HepG2 (cell line): ENCODE data around the gene ZNF821. TPM values are rescaled to one million over a fixed set of nuclear protein-coding genes. Genes with fewer than 3 reads are reported as not detected.
A peak's percentile ranks its signal among the peaks of the same experiment; 100 is the strongest.

ENCODE experiments used
- KLF9 ChIP-seq: IDR thresholded peaks from 2 replicates; pipeline ENCODE4 v1.6.1; 2016; ENCODE audit warnings: low read depth
- MBD4 ChIP-seq: IDR thresholded peaks from 2 replicates; pipeline ENCODE4 v1.6.1; 2012; ENCODE audit warnings: low read length, inconsistent platforms, borderline replicate concordance
- MTA1 ChIP-seq: sonication (generic); formaldehyde crosslinking; IDR thresholded peaks from 2 replicates; pipeline ENCODE4 v1.4.0; 2020; ENCODE audit warnings: missing genetic modification reagents, mild to moderate bottlenecking, borderline replicate concordance
- NFKB2 ChIP-seq: sonication (generic); formaldehyde crosslinking; IDR thresholded peaks from 2 replicates; pipeline ENCODE4 v1.4.0; 2020; ENCODE audit warnings: missing genetic modification reagents, borderline replicate concordance
- SP4 ChIP-seq: sonication (generic); formaldehyde crosslinking; IDR thresholded peaks from 2 replicates; pipeline ENCODE4 v1.8.1; 2023; ENCODE audit warnings: mild to moderate bottlenecking, missing genetic modification reagents
- TBX2 ChIP-seq: sonication (generic); formaldehyde crosslinking; IDR thresholded peaks from 2 replicates; pipeline ENCODE4 v1.5.0; 2020; ENCODE audit warnings: missing genetic modification reagents, mild to moderate bottlenecking, borderline replicate concordance
- ZBTB2 ChIP-seq: sonication (generic); formaldehyde crosslinking; IDR thresholded peaks from 2 replicates; pipeline ENCODE4 v1.8.0; 2022; ENCODE audit warnings: low read depth, missing genetic modification reagents
- ZBTB26 ChIP-seq: IDR thresholded peaks from 2 replicates; pipeline ENCODE4 v1.6.1; 2016; ENCODE audit warnings: missing compliant biosample characterization, missing genetic modification reagents, borderline replicate concordance
- ZFP1 ChIP-seq: IDR thresholded peaks from 2 replicates; pipeline ENCODE4 v1.6.1; 2016
- ZFP37 ChIP-seq: sonication (generic); formaldehyde crosslinking; IDR thresholded peaks from 2 replicates; pipeline ENCODE4 v1.4.0; 2020; ENCODE audit warnings: missing genetic modification reagents, borderline replicate concordance
- ZSCAN21 ChIP-seq: sonication (generic); formaldehyde crosslinking; IDR thresholded peaks from 2 replicates; pipeline ENCODE4 v1.8.0; 2022; ENCODE audit warnings: mild to moderate bottlenecking, missing genetic modification reagents, moderate library complexity, borderline replicate concordance
- polyA plus RNA-seq, 8 experiments: library from polyadenylated mRNA; depleted of rRNA in 3 of 8; stranded (reverse) in 7 of 8; unstranded in 1 of 8; fragments of >200 nt; fragmentation: Illumina TruSeq in 4 of 8; extraction: Trizol in 4 of 8; gene quantifications; 2 replicates each; pipeline versions ENCODE4 v1.2.1 to v1.2.3, GENCODE V29; 2011 to 2016; ENCODE audit warnings: low read depth in 4 of 8, missing spikeins in 1 of 8, mixed read lengths in 1 of 8; ENCODE audit not compliant: insufficient read depth in 1 of 8
- total RNA-seq, 5 experiments: library from RNA; depleted of rRNA; stranded (reverse); fragments of >200 nt; fragmentation: Illumina TruSeq; extraction: Trizol; gene quantifications; 2 replicates each; pipeline ENCODE4 v1.2.3, GENCODE V29; 2016; ENCODE audit warnings: low read depth in 1 of 5
- TF ChIP-seq, protein P1 (sequence below): sonication (generic); formaldehyde crosslinking; IDR thresholded peaks from 2 replicates; pipeline ENCODE4 v1.4.0; 2020; ENCODE audit warnings: missing genetic modification reagents
- TF ChIP-seq, protein P2 (sequence below): sonication (generic); formaldehyde crosslinking; IDR thresholded peaks from 2 replicates; pipeline ENCODE4 v1.4.0; 2020; ENCODE audit warnings: missing genetic modification reagents
- TF ChIP-seq, protein P3 (sequence below): sonication (generic); formaldehyde crosslinking; conservative IDR thresholded peaks from 2 replicates; pipeline ENCODE4 v1.4.0; 2020; ENCODE audit warnings: missing genetic modification reagents
- TF ChIP-seq, protein P4 (sequence below): sonication (generic); formaldehyde crosslinking; IDR thresholded peaks from 2 replicates; pipeline ENCODE4 v1.9.0; 2021; ENCODE audit warnings: missing genetic modification reagents, mild to moderate bottlenecking, borderline replicate concordance

ZNF821 gene
- total and polyA plus RNA-seq, 2 of the 13 experiments (the other 11 are each of a cell fraction or from before 2014, with no cell fraction given): 7.0 to 9.1 TPM

GRCh38 chr16:71894921-71895678 is 11.1 kb upstream of the ZNF821 start, which contains the start of gene IST1 (continued):
- TF ChIP-seq, protein P1, sequence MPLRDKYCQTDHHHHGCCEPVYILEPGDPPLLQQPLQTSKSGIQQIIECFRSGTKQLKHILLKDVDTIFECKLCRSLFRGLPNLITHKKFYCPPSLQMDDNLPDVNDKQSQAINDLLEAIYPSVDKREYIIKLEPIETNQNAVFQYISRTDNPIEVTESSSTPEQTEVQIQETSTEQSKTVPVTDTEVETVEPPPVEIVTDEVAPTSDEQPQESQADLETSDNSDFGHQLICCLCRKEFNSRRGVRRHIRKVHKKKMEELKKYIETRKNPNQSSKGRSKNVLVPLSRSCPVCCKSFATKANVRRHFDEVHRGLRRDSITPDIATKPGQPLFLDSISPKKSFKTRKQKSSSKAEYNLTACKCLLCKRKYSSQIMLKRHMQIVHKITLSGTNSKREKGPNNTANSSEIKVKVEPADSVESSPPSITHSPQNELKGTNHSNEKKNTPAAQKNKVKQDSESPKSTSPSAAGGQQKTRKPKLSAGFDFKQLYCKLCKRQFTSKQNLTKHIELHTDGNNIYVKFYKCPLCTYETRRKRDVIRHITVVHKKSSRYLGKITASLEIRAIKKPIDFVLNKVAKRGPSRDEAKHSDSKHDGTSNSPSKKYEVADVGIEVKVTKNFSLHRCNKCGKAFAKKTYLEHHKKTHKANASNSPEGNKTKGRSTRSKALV (CRISPR knock-in tag): peak; percentile 91
- TF ChIP-seq KLF9 (CRISPR knock-in tag): no peak
- TF ChIP-seq, protein P2, sequence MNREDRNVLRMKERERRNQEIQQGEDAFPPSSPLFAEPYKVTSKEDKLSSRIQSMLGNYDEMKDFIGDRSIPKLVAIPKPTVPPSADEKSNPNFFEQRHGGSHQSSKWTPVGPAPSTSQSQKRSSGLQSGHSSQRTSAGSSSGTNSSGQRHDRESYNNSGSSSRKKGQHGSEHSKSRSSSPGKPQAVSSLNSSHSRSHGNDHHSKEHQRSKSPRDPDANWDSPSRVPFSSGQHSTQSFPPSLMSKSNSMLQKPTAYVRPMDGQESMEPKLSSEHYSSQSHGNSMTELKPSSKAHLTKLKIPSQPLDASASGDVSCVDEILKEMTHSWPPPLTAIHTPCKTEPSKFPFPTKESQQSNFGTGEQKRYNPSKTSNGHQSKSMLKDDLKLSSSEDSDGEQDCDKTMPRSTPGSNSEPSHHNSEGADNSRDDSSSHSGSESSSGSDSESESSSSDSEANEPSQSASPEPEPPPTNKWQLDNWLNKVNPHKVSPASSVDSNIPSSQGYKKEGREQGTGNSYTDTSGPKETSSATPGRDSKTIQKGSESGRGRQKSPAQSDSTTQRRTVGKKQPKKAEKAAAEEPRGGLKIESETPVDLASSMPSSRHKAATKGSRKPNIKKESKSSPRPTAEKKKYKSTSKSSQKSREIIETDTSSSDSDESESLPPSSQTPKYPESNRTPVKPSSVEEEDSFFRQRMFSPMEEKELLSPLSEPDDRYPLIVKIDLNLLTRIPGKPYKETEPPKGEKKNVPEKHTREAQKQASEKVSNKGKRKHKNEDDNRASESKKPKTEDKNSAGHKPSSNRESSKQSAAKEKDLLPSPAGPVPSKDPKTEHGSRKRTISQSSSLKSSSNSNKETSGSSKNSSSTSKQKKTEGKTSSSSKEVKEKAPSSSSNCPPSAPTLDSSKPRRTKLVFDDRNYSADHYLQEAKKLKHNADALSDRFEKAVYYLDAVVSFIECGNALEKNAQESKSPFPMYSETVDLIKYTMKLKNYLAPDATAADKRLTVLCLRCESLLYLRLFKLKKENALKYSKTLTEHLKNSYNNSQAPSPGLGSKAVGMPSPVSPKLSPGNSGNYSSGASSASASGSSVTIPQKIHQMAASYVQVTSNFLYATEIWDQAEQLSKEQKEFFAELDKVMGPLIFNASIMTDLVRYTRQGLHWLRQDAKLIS (CRISPR knock-in tag): peak; percentile 87
- peak; percentile 72; the same call in 1 of the 2 replicates for TF ChIP-seq ZBTB26 (CRISPR knock-in tag)
- TF ChIP-seq ZFP37 (CRISPR knock-in tag): peak; percentile 69; the same call in 1 of the 2 replicates
- peak; percentile 94 for TF ChIP-seq ZSCAN21 (CRISPR knock-in tag)
- peak; percentile 96 for TF ChIP-seq TBX2
- peak; percentile 96 for TF ChIP-seq ZBTB2 (CRISPR knock-in tag)
- TF ChIP-seq MTA1: peak; percentile 86; the same call in 1 of the 2 replicates
- TF ChIP-seq, protein P3, sequence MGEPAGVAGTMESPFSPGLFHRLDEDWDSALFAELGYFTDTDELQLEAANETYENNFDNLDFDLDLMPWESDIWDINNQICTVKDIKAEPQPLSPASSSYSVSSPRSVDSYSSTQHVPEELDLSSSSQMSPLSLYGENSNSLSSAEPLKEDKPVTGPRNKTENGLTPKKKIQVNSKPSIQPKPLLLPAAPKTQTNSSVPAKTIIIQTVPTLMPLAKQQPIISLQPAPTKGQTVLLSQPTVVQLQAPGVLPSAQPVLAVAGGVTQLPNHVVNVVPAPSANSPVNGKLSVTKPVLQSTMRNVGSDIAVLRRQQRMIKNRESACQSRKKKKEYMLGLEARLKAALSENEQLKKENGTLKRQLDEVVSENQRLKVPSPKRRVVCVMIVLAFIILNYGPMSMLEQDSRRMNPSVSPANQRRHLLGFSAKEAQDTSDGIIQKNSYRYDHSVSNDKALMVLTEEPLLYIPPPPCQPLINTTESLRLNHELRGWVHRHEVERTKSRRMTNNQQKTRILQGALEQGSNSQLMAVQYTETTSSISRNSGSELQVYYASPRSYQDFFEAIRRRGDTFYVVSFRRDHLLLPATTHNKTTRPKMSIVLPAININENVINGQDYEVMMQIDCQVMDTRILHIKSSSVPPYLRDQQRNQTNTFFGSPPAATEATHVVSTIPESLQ (CRISPR knock-in tag): 0 out of 2 replicates have a peak, but pooled peaks have one; percentile 32
- TF ChIP-seq, protein P4, sequence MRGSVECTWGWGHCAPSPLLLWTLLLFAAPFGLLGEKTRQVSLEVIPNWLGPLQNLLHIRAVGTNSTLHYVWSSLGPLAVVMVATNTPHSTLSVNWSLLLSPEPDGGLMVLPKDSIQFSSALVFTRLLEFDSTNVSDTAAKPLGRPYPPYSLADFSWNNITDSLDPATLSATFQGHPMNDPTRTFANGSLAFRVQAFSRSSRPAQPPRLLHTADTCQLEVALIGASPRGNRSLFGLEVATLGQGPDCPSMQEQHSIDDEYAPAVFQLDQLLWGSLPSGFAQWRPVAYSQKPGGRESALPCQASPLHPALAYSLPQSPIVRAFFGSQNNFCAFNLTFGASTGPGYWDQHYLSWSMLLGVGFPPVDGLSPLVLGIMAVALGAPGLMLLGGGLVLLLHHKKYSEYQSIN (CRISPR knock-in tag): peak; percentile 85; the same call in 1 of the 2 replicates
- no peak for TF ChIP-seq MBD4
- TF ChIP-seq SP4 (CRISPR knock-in tag): peak; percentile 100
- TF ChIP-seq NFKB2 (CRISPR knock-in tag): peak; percentile 89; the same call in 1 of the 2 replicates
- peak; percentile 93 for TF ChIP-seq ZFP1 (CRISPR knock-in tag)
